SK-N-SH (cell line): Measurements from ENCODE around the gene RGS7. TPM values are rescaled to one million over a fixed set of nuclear protein-coding genes. Genes with fewer than 3 reads are reported as not detected.

Experiments
- CTCF ChIA-PET: fragments of 300-600, 350-600 bp; formaldehyde crosslinking; extraction: SDS; loops from one replicate; lab custom pipeline; 2021; lab: Yijun Ruan, JAX
- POLR2A ChIA-PET: fragments of 350-600 bp; sonication (Branson Sonifier 250); formaldehyde crosslinking; extraction: SDS; loops from one replicate; lab custom pipeline; 2020; ENCODE audit warnings: antibody characterized with exemption, inconsistent platforms; lab: Yijun Ruan, JAX
- DNase-seq: peaks from one replicate; pipeline ENCODE4 v3.0.0; 2012
- H2AFZ ChIP-seq: fragments of 200-600 bp; sonication (generic); 2 replicates; pipeline ENCODE4 v1.8.1; 2016; ENCODE audit warnings: antibody characterized with exemption, mild to moderate bottlenecking, low read depth
- H3F3A ChIP-seq: fragments of 200-600 bp; sonication (generic); replicated peaks from 2 replicates; pipeline ENCODE3; 2016; ENCODE audit warnings: antibody characterized with exemption, mild to moderate bottlenecking; ENCODE audit not compliant: insufficient read depth
- H3K27ac ChIP-seq, 2 experiments: fragments of 200-500 bp in 1 of 2; fragments of 200-600 bp in 1 of 2; sonication (Bioruptor generic) in 1 of 2; sonication (generic), shearing (Covaris generic) in 1 of 2; 2 replicates each; pipeline versions ENCODE4 v1.5.1 to v1.6.1; 2014 to 2016; ENCODE audit warnings: low read depth in 2 of 2, inconsistent platforms in 1 of 2, low read length in 1 of 2, mild to moderate bottlenecking in 1 of 2, mixed read lengths in 1 of 2
- H3K27me3 ChIP-seq: fragments of 200-600 bp; sonication (generic), shearing (Covaris generic); 2 replicates; pipeline ENCODE4 v1.6.1; 2016; ENCODE audit warnings: mixed run types; ENCODE audit not compliant: insufficient read depth
- H3K36me3 ChIP-seq, 2 experiments: fragments of 200-500 bp in 1 of 2; fragments of 200-600 bp in 1 of 2; sonication (Bioruptor generic) in 1 of 2; sonication (generic) in 1 of 2; replicated peaks in 1 of 2; 2 replicates each; pipeline versions ENCODE3 to v1.5.1; 2014 to 2016; ENCODE audit warnings: low read length in 1 of 2, mild to moderate bottlenecking in 1 of 2; ENCODE audit not compliant: insufficient read depth in 2 of 2, control insufficient read depth in 1 of 2
- H3K4me1 ChIP-seq, 2 experiments: fragments of 200-500 bp in 1 of 2; fragments of 200-600 bp in 1 of 2; sonication (Bioruptor generic) in 1 of 2; sonication (generic), shearing (Covaris generic) in 1 of 2; 2 replicates each; pipeline versions ENCODE4 v1.5.1 to v1.6.1; 2014 to 2016; ENCODE audit warnings: low read depth in 1 of 2, low read length in 1 of 2, mixed run types in 1 of 2; ENCODE audit not compliant: insufficient read depth in 2 of 2, control insufficient read depth in 1 of 2
- H3K4me2 ChIP-seq: fragments of 200-600 bp; sonication (generic), shearing (Covaris generic); 2 replicates; pipeline ENCODE4 v1.6.1; 2017; ENCODE audit warnings: mixed run types
- H3K4me3 ChIP-seq, 2 experiments: fragments of 200-500 bp in 1 of 2; fragments of 200-600 bp in 1 of 2; sonication (Bioruptor generic) in 1 of 2; sonication (generic), shearing (Covaris generic) in 1 of 2; 2 replicates each; pipeline versions ENCODE4 v1.5.1 to v1.8.1; 2014 to 2016; ENCODE audit warnings: low read depth in 2 of 2, inconsistent platforms in 1 of 2, low read length in 1 of 2, mild to moderate bottlenecking in 1 of 2, mixed read lengths in 1 of 2, moderate library complexity in 1 of 2
- H3K79me2 ChIP-seq: fragments of 200-600 bp; sonication (generic); 2 replicates; pipeline ENCODE4 v1.8.1; 2017; ENCODE audit warnings: mild to moderate bottlenecking; ENCODE audit not compliant: insufficient read depth
- H3K9ac ChIP-seq: fragments of 200-600 bp; sonication (generic); 2 replicates; pipeline ENCODE4 v1.6.1; 2017; ENCODE audit warnings: mixed run types
- H3K9me2 ChIP-seq: fragments of 200-600 bp; sonication (generic); 2 replicates; pipeline ENCODE4 v1.6.1; 2017; ENCODE audit warnings: mixed run types
- H3K9me3 ChIP-seq: fragments of 200-600 bp; sonication (generic); 2 replicates; pipeline ENCODE4 v1.6.1; 2017; ENCODE audit warnings: mixed run types, mild to moderate bottlenecking, moderate library complexity
- H4K20me1 ChIP-seq: fragments of 200-600 bp; sonication (generic); 2 replicates; pipeline ENCODE4 v1.6.1; 2017; ENCODE audit warnings: mild to moderate bottlenecking, mixed run types; ENCODE audit not compliant: insufficient read depth
- CHD2 ChIP-seq: fragments of 150-350 bp; IDR thresholded peaks from 2 replicates; pipeline ENCODE4 v1.6.1; 2018; ENCODE audit warnings: low read length; ENCODE audit not compliant: partially characterized antibody
- CTCF ChIP-seq: fragments of 200-600 bp; sonication (generic); IDR thresholded peaks from 2 replicates; pipeline ENCODE4 v1.6.1; 2017; ENCODE audit warnings: antibody characterized with exemption, mild to moderate bottlenecking, moderate library complexity
- ELF1 ChIP-seq: IDR thresholded peaks from 2 replicates; pipeline ENCODE4 v1.4.0; 2012
- EZH2phosphoT487 ChIP-seq: fragments of 200-600 bp; sonication (generic); IDR thresholded peaks from 2 replicates; pipeline ENCODE4 v1.6.1; 2017; ENCODE audit warnings: low read depth, mixed run types, mild to moderate bottlenecking, antibody characterized with exemption, moderate library complexity, borderline replicate concordance
- FOSL2 ChIP-seq: IDR thresholded peaks from 2 replicates; pipeline ENCODE4 v1.4.0; 2012; ENCODE audit warnings: low read depth, mild to moderate bottlenecking, moderate library complexity, borderline replicate concordance
- GATA2 ChIP-seq: sonication (generic); formaldehyde crosslinking; IDR thresholded peaks from 2 replicates; pipeline ENCODE4 v1.5.0; 2020; ENCODE audit warnings: mild to moderate bottlenecking, missing genetic modification reagents
- IRF3 ChIP-seq: fragments of 150-350 bp; IDR thresholded peaks from 2 replicates; pipeline ENCODE4 v1.6.1; 2016; ENCODE audit warnings: mild to moderate bottlenecking, low read depth, low read length
- MAX ChIP-seq: IDR thresholded peaks from 2 replicates; pipeline ENCODE4 v1.4.0; 2012; ENCODE audit warnings: low read depth
- MEF2A ChIP-seq: IDR thresholded peaks from 2 replicates; pipeline ENCODE4 v1.4.0; 2012; ENCODE audit warnings: low read depth, borderline replicate concordance
- MXI1 ChIP-seq: IDR thresholded peaks from 2 replicates; pipeline ENCODE4 v1.6.1; 2012; ENCODE audit warnings: mild to moderate bottlenecking, low read depth, low read length, improper control_type of control experiment
- NRF1 ChIP-seq: IDR thresholded peaks from 2 replicates; pipeline ENCODE4 v1.6.1; 2012; ENCODE audit warnings: low read depth, mild to moderate bottlenecking, low read length
- SIN3A ChIP-seq: IDR thresholded peaks from 2 replicates; pipeline ENCODE4 v1.6.1; 2012; ENCODE audit warnings: low read depth, mild to moderate bottlenecking, low read length, moderate library complexity, borderline replicate concordance
- TAF1 ChIP-seq: IDR thresholded peaks from 2 replicates; pipeline ENCODE4 v1.6.1; 2012; ENCODE audit warnings: low read depth, mild to moderate bottlenecking, low read length, moderate library complexity, borderline replicate concordance
- USF1 ChIP-seq: IDR thresholded peaks from 2 replicates; pipeline ENCODE4 v1.4.0; 2012; ENCODE audit warnings: low read depth, borderline replicate concordance
- YY1 ChIP-seq: IDR thresholded peaks from 2 replicates; pipeline ENCODE4 v1.4.0; 2012; ENCODE audit warnings: low read depth, mild to moderate bottlenecking
- WGBS: methylation state at CpG from one replicate; pipeline ENCODE4 v1.1.6; 2017; ENCODE audit warnings: low lambda C conversion rate; 5-methylcytosine and 5-hydroxymethylcytosine counted together
- polyA plus RNA-seq, 3 experiments: library from polyadenylated mRNA; depleted of rRNA; stranded (reverse); fragments of >200 nt; gene quantifications; 2 replicates each; pipeline ENCODE4 v1.2.3, GENCODE V29; 2012

The RGS7 gene
- polyA plus RNA-seq, 1 of the 3 experiments (the other 2 are of a cell fraction): 0.36 TPM

GRCh38 chr1:241068359-241068758 lies 288.6 kb downstream of the RGS7 start:
- 24% methylated on average over 2 of the region's 2 CpGs for WGBS
- Histone ChIP-seq H3K9ac (no peak overlapping the region), H3K9me2 (no peaks in the 10 kb centered on the region), H3F3A (no peaks in the 10 kb centered on the region), H2AFZ (no peak overlapping the region), H3K79me2 (no peaks in the 10 kb centered on the region), H3K27me3 (no peaks in the 10 kb centered on the region), H3K27ac (no peak overlapping the region), H3K4me2 (no peak overlapping the region), H3K4me1 (no peaks in the 10 kb centered on the region; a peak in 1 of 4 replicates), H3K9me3 (no peaks in the 10 kb centered on the region), H3K36me3 (no peaks in the 10 kb centered on the region), H4K20me1 (no peaks in the 10 kb centered on the region), H3K4me3 (no peak overlapping the region)
- TF ChIP-seq CHD2 (no peak), YY1 (no peak), USF1 (no peak), TAF1 (no peak), GATA2 (CRISPR knock-in tag) (no peak), MAX (no peak), SIN3A (no peak), CTCF (no peak), EZH2phosphoT487 (no peak), MEF2A (no peak), FOSL2 (no peak), ELF1 (no peak)
- ChIA-PET CTCF (interaction anchor here (1.3 kb wide), 1 partner anchor 34 kb away, joined by 3 read pairs; no protein-coding TSS in a partner anchor), POLR2A (no interaction called here)
- DNase-seq: no peak

GRCh38 chr1:241063276-241063675 lies 293.7 kb downstream of the RGS7 start:
- Histone ChIP-seq H4K20me1 (no peaks in the 10 kb centered on the region), H3K79me2 (no peaks in the 10 kb centered on the region), H3K4me3 (no peak overlapping the region), H3F3A (no peaks in the 10 kb centered on the region), H3K27ac (no peak overlapping the region), H3K27me3 (no peaks in the 10 kb centered on the region), H3K9me2 (no peaks in the 10 kb centered on the region), H3K9ac (no peak overlapping the region), H3K4me2 (no peak overlapping the region), H3K36me3 (no peaks in the 10 kb centered on the region), H3K9me3 (no peaks in the 10 kb centered on the region), H3K4me1 (no peaks in the 10 kb centered on the region), H2AFZ (no peak overlapping the region)
- ChIA-PET POLR2A (no interaction called here), CTCF (no interaction called here)
- WGBS: 47% methylated on average over 5 of the region's 5 CpGs
- TF ChIP-seq NRF1 (no peak), IRF3 (no peak), MXI1 (no peak), USF1 (no peak)
- no peak for DNase-seq
